GM10266 (cell line): ENCODE results near the gene DHRS2.

ENCODE experiments used
- DNase-seq: peaks from one replicate; pipeline ENCODE4 v3.0.0; 2012; ENCODE audit errors: extremely low spot score
- TF ChIP-seq, protein P1 (sequence below): IDR thresholded peaks from 2 replicates; pipeline ENCODE4 v1.5.1; 2012; ENCODE audit warnings: mild to moderate bottlenecking, low read depth; ENCODE audit not compliant: control insufficient read depth, insufficient read depth; ENCODE audit errors: missing control alignments

Gene DHRS2

DNA sequence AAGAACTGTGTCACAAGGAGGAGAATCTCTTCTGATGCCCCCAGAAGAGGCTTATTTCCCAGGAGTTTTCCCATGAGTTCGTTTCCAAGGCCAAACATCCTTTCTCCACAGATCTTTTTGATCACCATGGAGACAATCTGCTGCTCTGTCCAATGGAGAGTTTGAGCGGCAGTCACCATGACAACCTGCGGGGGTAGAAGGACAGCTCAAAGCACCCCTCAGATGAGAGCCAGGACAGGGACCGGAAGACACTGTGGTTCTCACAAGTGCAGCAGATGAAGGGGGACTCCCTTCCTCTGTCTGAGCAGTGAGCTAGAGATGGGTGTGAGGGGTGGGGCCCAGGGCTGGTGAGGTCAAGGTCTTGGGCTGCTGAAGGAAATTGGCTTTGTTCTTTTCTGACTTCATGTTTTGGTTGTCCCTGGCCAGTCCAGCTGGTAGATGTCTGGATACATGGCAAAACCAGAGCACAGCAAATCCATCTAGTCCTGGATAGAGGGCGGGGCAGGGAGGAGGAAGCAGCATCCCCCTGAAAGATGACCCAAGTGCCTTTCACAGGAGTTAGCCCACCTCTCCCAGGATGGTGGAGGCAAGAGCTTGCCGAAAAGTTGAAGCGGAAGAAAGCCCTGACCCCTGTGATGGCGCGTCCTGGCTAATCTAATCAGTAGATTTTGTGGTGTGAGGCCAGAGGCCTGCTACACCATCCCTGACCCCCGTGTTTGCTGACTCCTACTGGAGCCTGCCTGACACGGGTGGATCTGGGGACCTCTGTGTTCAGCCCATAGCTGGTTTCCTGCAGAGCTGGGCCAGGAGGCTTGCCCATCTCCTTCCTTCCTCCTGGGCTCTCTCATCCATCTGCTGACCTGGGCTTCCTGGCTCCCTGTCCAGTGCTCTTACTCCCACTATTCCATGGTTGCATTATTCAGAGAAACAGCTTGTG is 24.4 kb downstream of the DHRS2 start:
- DNase-seq = peak; percentile 48
- TF ChIP-seq, protein P1, sequence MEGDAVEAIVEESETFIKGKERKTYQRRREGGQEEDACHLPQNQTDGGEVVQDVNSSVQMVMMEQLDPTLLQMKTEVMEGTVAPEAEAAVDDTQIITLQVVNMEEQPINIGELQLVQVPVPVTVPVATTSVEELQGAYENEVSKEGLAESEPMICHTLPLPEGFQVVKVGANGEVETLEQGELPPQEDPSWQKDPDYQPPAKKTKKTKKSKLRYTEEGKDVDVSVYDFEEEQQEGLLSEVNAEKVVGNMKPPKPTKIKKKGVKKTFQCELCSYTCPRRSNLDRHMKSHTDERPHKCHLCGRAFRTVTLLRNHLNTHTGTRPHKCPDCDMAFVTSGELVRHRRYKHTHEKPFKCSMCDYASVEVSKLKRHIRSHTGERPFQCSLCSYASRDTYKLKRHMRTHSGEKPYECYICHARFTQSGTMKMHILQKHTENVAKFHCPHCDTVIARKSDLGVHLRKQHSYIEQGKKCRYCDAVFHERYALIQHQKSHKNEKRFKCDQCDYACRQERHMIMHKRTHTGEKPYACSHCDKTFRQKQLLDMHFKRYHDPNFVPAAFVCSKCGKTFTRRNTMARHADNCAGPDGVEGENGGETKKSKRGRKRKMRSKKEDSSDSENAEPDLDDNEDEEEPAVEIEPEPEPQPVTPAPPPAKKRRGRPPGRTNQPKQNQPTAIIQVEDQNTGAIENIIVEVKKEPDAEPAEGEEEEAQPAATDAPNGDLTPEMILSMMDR = no peak

DNA sequence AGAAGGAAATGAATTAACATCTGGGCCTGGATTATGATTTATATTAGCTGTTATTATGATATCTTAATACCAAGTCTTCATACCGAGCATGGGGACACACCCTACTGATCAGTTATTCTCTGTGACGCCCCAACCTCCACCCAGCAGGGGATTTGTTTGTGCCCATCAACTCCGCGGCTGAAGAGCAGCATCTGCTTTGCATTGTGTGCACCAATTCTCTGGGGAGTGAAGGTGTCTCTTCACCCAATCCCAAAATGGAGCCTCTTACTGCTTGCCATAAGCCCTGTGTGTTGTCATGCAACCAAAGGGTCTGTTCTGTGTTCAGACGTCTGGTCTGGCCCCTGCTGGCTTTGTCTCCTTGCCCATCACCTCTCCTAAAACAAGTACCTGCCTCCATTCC is 25.4 kb downstream of the DHRS2 start:
- no peak for DNase-seq

DNA sequence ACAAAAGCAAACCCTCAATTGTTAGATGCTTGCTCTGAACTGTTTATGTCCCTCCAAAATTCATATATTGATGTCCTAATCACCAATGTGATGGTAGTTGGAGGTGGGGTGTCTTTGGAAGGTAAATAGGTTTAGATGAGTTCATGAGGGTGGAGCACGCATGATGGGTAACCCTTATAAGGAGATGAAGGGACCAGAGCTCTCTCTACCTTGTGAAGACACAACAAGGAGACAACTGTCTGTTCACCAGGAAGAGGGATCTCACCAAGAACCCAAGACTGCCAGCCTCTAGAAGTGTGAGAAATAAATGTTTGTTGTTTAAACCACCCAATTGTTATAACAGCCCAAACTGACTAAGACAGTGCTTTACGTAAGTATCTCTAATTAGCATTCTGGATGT is 27.0 kb downstream of the DHRS2 start:
- TF ChIP-seq, protein P1 = no peak

More for the DNA sequence above, 25.4 kb downstream of the DHRS2 start:
- TF ChIP-seq, protein P1 = no peak

DNA sequence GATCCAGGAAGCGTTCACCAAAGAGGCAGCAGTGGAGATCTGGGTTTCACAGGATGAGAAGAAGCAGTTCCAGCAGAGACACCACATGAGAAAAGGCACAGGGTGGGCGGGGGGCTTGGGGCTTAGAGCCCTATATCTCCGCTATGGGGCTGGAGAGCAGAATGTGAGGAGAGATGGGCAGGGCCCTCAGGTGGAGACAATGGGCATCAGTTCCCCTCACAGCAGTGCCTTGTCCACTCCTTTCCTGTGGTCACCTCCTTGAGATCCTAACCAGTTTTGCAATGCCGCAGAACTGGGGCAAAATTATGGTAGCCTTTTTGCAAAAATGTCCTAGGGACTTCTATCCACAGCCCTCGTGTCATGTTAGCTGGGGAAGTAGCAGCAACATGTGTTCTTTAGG is 27.5 kb downstream of the DHRS2 start:
- DNase-seq = no peak
- TF ChIP-seq, protein P1 = no peak

More for the DNA sequence above, 27.0 kb downstream of the DHRS2 start:
- no peak for DNase-seq

DNA sequence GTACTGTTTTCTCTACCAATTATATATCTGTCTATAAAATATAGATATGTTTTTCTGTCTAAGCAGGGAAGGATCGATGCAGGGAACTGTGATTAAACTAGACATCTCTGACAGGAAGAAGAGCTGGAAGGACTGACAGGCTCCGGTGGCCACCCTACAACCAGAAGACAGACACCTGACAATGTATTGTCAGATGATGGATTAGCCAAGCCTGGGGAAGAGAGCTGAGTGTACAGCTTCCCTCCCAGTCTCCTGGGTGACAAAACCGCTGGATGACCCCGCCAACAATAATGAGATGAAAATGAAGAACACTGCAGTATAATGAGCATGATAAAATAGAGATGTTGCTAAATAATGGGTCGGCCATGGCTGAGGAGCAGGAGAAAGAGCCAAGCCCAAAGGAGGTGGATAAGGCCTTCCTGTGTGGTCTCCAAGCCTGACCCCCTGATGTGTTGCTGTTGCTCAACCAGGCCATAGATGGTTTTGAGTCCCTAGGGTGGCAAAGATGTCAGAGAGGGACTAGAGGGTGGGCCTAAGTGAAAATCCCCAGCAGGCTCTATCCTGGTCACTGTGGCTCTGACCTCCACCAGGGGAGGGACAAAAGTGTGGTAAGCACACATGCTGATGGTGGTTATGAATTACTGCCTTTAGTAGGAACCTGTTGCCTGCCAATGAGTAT is 28.2 kb downstream of the DHRS2 start:
- DNase-seq = no peak
- TF ChIP-seq, protein P1 = no peak

DNA sequence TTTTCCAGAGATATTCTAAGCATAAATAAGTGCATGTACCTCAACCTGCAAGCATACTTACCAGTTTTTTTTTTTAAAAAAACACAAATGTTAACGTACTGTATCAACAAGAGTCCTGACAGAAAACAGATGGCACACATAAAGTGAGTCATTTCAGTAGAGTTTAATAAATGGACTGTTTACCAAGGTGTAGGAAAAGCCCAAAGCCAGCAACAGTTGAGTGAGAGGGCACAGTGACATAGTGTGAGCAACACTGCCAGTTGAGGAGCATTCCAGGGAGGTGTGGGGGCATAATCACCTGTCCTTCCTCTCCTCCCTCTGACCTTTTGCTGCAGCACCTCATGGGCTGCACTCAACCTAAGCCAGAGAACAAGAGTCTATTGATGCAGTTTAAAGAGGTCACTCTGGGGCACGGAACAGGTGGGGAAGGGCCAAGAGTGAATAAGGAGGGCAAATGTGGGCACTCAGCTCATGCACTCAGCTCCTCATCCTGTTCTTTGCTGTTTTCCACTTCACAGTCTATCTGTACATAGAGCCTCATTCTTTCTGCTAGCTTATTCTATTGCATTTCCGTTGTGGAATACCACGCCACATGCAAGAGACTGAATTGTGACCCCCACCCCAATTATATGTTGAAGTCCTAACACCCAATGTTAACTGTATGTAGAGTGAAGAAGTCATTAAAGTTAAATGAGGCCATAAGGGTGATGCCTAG is 29.3 kb downstream of the DHRS2 start:
- DNase-seq = no peak
- TF ChIP-seq, protein P1 = no peak
